Left renal cortex interstitium (tissue), 4 donors: Measurements from ENCODE around the gene ABL1. TPM values are rescaled to one million over a fixed set of nuclear protein-coding genes. Genes with fewer than 3 reads are reported as not detected.

Source experiments
- DNase-seq, 4 donors: peaks; one replicate each; pipeline ENCODE4 v3.0.0-alpha.2; 2013; ENCODE audit warnings: low read depth in 4 of 4, low spot score in 2 of 4, missing footprints in 1 of 4
- polyA plus RNA-seq, 4 donors: library from polyadenylated mRNA; unstranded; fragments of 120-200 nt; gene quantifications; one replicate each; pipeline ENCODE4 v1.2.1, GENCODE V29; 2013; ENCODE audit not compliant: insufficient read length in 4 of 4

The ABL1 gene
- polyA plus RNA-seq, 4 donors: 71.1 to 89.4 (median 82.5) TPM

DNA sequence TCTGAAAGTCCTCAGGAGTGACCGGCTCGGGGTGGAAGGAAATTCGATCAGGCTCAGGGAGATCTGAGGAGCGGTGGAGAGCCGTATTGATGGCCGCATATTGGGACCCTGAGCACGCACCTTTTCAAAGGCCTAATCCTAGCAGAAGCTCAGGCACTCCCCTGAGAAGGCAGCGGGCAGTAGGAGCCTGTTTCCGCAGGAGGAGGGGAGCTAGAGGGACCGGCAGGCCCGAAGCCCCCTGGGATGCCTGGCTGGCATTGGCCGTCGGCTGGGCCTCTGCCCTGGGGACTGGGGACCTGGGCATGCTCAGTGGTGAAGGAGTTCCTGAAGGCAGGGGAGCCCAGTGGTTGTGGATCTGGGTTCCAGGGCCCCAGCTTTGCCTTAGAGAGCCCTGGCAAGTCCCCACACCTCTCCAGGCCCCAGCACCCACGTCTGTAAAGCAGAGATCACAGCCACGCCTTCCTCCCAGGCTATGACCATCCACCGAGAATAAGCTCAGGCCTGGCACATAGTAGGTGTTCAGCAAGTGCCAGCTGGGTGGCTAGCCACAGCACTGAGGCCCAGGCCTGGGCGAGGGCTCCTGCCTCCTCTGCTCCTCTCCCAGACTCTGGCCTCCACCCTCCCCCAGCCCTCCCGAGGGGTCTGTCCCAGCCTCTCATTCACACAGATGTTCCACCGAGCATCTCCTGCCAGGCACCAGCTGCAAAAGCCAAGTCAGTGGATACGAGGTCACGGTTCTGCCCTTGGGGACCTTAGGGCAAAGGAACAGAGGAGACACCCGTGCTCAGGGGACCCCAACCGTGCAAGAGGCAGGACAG, 78.8 kb downstream of the ABL1 start:
- no peak for DNase-seq

DNA sequence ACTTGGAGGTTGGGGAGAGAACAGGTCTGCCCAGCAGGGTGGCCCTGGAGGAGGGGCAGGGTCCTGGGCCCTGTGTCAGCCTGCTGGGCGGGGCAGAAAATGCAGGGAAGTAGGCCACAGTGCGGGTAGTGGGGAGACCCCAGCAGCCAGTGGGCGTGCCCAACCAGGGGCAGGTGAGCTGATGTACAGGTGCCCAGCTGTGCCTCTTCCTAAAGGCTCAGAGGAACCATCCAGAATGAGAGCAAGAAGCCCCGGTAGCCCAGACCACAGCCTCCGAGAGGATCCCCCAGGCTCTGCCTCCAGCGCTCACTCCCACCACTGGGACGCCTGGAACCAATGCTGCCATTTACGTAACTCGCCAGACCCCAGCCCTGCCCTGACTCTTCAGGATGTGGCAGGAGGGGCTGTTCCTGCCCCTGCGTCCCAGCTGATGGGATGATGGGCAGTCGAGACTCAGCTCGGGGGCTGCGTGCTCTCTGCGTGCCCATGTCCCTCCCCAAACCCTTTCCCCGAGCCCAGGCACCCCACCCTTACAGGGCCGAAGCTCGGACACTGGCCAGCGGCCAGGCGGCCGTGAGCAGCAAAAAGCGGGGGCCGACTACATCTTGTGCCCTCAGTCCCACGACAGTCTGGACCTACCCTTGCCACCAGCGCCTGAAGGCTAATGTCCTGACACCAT, 79.5 kb downstream of the ABL1 start:
- no peak for DNase-seq

DNA sequence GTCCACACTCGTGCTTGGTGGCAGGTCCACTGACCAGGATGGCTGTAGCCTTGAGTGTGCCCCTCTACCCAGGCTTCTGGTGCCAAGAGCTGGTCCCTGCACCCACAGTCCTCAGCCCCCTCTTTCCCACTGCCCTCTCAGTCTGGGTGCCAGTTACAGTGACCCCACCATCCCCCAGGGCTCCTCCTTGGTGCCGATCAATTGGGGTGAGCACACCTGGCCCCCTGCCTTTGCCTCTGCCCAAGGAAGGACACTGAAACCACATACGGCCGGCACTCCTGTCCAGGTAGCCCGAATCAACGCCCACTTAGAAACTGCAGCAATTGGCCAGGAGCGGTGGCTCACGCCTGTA, 80.0 kb downstream of the ABL1 start:
- DNase-seq: no peak

DNA sequence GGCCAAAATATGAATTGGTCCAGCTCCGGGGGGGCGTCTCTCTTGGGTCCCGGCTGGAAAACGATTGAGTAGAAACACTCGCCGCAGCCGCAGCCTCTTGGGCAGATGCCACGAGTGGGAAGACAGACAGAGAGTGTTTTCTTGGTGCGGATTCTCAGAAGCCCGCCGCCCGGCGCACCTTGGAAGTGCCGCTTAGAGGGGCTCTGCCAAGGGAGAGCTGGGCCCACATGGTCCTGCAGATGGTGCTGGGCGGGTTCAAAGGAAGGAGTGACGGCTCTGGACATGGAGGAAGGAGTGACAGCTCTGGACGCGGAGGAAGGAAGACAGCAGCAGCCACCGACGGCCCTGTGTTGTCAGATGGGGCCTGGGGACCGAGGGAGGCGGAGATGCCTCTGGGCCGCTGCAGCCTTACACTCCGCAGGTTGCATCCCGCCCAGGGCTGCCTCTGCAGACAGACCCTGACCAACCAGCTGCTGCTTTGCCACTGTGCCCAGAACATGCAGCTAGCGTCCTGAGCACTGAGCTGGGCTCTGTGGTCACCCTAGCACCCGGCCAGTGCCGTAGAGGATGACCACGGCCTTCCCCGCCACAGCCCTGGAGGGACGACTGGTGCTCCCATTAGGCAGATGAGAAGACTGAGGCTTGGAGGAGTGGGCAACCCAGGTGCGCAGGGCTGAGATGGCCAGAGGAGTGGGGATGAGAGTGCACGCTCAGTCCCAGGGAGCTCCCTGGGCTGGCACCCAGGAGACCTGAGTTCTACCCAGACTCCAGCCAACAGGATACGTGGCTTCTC, 82.3 kb downstream of the ABL1 start:
- DNase-seq: no peak

DNA sequence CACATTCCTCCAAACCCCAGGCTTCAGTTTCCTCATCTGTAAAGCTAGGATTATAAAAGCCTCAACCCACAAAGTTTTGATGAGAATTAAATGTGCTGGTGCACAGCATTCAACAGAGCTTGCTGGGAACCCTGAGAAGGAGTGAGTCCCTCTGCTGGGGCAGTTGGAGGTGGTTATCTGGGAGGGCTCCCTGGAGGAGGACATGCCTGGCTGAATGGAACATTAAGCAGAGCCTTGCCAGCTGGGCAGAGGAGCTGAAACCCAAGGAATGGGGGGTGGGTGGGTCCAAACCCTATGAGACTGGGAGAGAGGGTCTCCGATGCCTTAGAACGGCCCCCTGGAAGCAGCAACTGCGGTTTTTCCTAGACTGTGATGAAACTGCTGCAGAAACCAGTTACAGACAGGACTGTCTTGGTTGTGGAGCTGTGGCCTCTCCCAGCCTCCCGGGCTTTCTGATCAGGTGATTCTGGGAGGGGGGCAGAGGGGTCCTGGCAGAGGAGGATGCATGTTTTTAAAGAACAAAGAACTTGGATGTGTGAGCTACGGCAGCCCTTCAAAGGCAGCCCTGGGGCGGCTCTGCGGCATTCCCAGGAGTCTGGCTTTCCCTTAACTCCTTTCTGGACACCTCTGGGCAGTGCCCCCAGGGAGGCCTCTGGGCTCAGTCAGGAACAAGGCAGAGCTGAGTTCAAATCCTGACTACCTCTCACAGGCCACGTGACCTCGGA, 83.2 kb downstream of the ABL1 start:
- DNase-seq: no peak

DNA sequence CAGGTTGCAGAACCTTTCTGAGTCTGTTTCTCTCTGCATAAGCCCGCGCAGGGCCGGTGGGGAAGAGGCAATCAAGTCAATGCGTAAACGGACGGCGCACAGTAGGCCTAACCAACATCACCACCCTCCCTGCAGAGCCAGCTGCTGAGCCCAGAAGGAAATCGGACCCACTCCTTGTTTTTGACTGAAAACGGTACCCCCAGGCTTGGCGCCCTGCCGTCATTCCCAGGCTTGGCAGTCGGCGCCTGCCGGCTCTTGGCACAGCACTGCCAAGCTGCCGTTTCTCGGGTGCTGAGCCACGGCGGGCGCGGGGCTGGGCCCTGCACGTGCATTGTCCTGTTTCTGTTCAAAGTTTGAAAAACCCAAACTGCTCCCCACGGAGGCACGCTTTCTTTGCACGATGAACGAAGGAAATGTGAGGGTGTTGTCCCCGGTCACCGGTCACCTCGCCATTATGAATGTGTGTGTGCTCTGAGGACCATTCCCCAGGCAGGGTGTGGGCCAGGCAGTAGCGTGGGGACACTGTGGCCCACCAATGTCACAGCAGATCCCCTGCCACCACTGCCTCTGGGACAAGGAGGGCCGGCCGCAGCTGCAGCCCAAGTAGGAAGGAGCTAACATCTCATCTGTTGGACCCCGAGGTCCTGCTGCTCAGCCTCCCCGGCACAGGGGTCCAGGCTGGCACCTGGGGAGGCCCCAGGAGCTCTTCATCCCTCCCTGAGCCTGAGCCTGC, 83.9 kb downstream of the ABL1 start:
- DNase-seq: no peak

DNA sequence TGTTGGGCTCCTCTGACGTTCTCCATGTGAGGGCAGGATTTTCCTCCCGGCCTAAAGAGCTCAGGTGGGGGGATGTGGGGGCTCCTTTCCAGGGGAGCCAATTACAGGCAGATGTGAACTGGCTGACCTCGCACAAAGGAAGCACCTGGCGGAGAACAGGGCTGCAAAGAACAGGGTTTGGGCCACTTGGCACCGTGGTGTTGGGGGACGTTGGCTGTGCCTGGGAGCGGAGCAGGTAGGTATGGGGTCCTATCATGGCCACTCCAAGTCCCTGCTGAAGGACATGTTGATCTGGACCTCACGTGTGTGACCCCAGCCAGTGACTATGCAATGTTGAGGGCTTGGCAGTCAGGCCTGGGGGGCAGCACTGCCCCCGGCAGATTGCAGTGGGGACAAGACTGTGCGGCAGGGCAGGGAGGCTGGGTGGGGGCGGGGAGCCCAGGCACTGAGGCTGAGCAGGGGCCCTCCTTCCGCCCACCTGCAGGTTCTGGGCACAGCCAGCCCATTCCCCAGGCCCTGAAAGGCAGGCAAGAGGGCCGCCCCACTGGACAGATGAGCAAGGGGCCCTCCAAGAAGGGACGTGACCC, 84.6 kb downstream of the ABL1 start:
- no peak for DNase-seq

DNA sequence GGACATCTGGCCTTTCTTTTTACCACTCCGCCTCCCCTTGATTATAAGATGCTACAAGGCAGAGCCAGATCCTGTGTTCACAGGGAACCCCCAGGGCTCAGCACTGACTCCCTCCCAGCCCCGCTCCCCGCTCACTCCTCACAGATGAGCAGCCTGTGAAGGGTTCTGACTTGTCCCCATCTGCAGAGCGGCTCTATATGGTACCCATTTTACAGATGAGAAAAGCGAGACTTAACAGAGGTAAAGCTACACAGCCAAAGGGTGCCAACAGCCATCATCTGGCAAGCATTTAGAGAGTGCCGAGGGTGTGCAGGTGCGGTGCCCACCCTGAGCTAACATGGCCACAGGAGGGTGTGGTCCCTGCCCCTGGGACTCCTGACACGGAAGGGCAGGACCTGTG, 85.2 kb downstream of the ABL1 start:
- DNase-seq: no peak

DNA sequence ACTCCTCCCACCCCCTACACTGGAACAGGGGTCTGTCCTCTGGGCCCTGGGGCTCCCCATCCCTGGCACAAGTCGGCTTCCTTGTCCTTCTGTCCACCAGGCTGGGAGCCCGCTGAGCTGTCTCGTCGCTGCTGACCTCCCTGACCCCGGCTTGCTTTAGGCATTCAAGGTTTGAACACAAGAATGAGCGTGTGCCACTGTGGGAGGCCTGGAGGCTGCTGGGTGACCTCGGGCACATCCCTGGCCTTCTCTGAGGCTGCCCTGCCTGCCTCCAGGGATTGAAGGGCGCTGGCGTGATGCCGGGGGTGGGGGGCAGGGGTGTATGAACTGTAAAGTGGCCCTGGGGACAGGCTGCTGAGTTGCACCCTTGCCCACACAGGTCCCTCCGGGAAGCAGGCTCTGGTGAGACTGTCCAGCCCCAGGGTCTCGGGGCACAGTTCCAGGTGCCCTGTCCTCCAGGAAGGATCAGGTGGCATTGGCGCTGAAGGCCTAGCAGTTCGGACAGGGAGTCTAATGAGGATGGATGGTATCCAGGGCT, 85.8 kb downstream of the ABL1 start:
- DNase-seq: no peak

DNA sequence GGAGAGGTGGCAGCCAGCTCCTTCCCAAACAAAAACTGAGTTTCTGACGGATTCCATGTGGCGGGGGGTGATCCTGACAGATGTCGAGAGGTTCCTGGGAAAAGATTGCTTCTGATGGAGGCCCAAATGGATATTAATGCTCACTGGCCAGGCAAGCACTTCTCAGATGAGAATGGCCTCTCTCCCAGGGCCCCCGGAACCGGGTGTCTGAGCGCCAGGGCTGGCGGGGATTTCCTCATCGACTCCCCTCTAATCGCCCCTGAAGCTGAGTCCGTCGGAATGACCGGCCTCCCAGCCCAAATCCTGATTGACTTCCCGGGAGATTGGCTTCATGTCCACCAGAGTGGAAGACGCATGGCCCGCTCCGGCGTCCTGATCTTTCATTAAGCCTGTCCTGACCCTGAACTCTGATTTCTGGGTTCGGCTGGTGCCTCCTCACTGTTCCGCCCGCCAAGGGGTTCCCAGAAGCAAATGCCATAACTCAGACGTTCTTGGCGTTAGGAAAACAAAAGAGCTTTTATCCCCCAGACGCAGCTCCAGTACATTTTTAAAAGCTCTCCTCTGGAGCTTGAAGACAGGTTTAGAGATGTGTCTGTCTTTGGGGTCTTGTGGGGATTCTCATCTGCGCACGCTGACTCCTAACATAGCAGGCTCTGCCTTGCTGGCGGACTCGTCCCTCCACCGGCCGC, 86.4 kb downstream of the ABL1 start:
- no peak for DNase-seq

DNA sequence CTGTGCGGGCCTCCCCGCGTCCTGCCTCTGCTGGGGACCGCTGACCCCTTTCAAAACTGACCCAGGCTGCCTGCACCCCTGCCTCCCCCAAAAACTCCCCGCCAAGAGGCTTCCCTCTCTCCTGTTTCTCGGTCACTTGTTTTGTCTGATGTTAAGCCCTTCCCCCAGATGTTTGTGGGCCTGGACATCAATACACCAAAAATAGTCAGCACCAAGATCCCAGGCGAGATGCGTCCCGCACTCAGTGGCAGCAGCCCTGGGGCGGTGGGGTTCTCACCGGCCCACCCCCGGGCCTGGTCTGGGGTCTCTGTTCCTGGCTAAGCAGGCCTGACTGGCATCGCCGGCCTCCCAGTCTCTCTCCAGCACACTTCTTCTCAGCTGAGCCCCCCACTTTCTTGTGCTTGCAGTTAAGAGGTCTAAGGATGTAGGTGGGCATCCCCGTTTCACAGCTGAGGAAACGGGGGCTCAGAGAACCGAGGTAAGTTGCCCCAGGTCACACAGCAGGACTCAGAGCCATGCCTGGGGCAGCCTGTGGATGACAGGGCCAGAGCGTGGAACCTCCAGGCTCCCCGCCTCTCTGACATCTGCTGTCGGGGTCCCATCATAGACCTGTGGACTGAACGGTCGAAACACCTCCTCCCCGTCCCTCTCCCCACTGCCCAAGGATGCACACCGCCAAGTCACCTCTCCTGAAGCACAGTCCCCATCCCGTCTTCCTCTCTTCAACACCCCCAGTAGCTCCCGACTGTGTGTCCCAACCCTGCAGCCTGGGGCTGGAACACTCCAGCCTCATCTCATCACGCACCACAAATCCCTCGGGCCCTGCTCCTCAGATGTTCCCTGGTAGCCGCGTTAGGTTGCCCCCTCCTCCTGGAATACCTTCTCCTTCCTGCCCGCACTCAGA, 87.2 kb downstream of the ABL1 start:
- no peak for DNase-seq

DNA sequence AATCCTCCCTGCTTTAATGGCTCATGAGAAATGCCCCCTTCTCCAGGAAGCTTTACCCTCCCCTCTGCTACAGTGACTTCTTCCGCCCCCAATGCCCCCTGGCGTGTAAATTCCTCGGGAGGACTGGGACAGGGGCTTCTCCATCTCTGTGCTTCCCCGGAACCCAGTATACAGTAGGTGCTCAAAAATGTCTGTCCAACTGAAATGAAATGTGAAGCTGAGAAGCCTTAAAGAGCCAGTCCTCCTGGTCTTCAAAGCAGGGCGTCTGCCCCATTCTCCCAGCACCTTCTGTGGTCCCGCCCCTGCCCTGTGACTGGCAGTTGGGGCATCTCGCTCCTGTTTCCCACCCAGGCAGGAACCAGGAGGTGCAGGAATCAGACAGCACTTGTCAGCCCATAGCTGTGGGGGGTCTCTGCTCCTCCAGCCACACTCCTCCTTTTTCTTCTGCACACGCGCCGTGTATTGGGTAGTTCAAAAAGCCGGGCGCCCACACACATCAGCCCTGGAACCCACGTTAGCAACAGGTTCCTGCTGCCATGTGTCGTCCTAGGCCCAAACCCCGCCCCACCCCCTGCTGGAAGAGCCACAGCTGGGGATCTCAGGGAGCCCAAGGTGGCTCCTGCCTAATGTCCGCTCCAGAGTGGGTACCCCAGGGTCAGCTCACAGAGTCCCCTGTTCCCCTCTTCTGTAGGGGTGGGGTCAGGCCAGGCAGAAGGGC, 88.0 kb downstream of the ABL1 start:
- DNase-seq: no peak

DNA sequence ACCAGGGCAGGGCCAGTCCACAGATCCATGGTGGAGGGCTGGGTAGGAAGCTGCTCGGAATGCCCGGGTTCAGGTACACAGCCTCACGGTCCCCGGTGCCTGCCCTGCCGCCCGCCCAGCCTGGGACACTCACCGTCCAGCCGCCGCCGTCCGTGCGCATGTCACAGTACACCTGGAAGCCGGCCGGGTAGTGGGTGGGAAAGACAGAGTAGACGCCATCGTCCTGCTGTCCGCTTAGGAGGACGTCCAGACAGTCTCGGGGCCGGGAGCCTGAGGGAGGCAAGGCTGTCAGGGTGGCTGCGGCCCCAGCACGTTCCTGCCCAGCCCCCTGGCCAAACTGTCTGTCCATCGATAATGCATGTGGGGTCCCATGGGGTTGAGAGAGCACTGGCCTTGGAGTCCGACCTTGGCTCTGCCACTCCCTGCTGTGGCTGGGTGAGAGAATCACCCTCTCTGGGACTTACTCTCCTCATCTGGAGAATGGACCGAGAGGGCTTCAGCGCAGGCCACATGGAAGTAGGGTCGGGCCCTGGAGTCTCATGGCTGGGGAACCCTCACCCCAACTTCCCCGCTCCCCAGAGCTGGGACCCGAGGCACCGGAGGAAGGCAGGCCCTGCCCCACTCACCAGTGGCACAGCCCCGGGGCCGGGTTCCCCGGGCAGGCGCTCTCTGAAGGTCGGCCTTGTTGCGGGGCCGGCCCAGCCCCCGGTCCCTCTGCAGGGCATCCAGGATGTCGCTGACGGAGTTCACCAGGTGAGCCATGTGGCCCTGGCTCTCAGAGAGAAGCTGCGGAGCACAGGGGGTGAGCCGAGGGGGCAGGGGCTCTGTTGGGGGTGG, 88.8 kb downstream of the ABL1 start:
- no peak for DNase-seq

DNA sequence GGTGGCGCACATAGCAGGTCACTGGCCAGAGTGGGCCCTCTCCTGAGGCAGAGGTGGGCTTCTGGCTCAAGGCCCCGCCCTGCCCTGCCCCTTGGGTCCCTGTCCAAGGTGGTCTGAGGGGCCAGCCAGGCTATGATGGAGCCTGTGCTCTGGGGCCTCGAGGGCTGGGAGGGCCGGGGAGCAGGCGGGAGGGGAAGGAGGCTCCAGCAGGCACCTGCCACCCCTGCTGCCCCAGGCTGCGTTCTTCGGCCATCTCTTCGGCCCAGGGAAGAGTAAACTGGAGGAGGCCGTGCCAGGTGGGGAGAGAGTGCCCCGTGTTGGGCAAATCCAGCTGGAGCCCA, 89.4 kb downstream of the ABL1 start:
- no peak for DNase-seq

DNA sequence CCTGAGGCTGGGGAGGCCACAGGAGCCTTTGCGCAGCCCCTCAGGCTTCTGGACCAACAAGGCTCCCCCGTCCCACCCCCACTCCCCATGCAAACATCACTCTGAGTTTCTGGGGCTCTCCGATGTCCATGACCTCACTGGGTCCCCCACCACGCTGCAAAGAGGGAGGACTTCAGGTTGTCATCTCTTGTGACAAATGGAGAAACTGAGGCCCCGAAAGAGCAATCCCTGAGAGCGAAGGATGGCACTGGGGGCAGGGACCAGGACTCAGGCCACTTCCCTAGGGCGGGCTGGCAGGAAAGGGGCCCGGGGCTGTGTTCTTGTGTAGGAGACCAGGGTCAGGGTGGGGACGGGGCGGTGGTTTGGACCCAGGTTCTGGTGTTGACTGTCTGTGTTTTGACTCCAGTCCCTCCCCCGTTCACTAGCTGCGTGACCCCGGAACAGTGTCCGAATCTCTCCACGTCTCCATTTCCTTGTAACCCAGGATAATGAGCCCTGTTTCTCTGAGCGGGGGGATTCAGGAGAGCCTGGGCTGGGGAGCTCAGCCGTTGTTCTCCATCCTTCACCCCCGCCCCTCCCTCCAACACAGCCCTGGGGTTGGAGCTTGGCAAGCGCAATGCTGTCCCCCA, 90.1 kb downstream of the ABL1 start:
- DNase-seq: no peak

DNA sequence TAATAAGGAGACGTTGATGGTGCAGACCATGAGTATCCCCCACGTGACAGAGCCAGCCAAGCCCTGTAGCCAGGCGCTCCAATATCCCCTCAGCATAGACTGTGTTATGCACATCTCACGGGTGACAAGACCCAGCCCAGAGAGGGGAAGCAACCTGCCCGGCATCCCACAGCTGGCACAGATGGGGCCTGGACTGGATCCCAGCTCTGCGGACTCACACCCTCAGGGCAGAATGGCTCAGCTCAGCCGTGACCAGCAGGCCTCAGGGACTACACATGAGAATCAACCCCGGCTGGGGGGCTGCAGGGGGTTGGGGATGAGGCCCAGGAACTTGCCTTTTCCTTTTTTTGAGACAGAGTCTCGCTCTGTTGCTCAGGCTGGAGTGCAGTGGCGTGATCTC, 92.3 kb downstream of the ABL1 start:
- no peak for DNase-seq
